Measurements from ENCODE around the gene MICAL3. TPM values are rescaled to one million over a fixed set of nuclear protein-coding genes. Genes with fewer than 3 reads are reported as not detected.

Gene MICAL3
- total and polyA plus RNA-seq, 9 of the 15 experiments (the other 6 are each of a cell fraction or from before 2014, with no cell fraction given) = 0.53 to 32.1 (median 12.3) TPM

DNA sequence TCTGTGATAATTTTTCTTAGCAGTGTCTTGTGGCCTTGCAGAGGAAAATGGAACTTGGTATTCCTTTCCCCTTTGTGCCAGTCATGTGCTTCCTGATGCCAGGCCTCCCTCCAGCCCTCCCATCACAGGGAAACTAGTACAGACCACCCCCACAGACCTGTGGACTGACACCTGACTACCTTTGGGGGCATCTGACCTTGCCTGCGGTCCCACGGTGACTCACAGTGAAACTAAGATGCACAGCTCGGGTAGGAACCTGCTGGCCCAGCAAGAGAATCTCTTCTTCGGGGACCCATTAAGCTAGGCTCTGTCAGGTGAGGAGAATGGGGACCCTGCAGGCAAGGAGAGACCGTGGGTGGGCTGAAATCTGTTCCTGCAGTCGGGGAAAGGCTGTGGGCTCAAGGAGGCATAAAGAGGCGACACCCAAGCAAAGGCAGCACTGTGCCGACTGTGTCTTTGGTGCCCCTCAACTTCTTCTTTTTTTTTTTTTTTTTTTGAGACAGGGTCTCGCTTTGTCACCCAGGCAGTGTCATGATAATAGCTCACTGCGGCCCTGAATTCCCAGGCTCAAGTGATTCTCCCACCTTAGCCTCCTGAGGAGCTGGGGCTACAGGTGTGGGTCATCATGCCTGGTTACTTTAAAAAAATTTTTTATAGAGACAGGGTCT, 32.6 kb upstream of the MICAL3 start:
- Histone ChIP-seq H3K9me3 (replicated peaks; ENCODE audit: control insufficient read depth, insufficient read depth, low read depth, low read length) (no peaks in the 10 kb centered on the region), H4K20me1 (replicated peaks; ENCODE audit: control insufficient read depth, insufficient read depth, low read length) (no peaks in the 10 kb centered on the region), H3K4me2 (ENCODE audit: insufficient read depth, low read length) (no peak overlapping the region), H3K27me3 (ENCODE audit: control insufficient read depth in 2 of 2, insufficient read depth in 2 of 2, low read length in 2 of 2) (peaks cover 13 to 15% of the 10 kb centered on the region in 2 experiments; a peak in 4 of 5 replicates), H3K27ac (ENCODE audit: extremely low read depth, low read depth, low read length) (no peak overlapping the region), H3K36me3 (ENCODE audit: control insufficient read depth, insufficient read depth, low read length) (no peaks in the 10 kb centered on the region), H2AFZ (ENCODE audit: low read depth, low read length) (no peak overlapping the region), H3K4me1 (replicated peaks in 1 of 2; ENCODE audit: control insufficient read depth in 2 of 2, insufficient read depth in 2 of 2, low read length in 2 of 2) (peaks cover 11 to 16% of the 10 kb centered on the region in 2 experiments; a peak in 4 of 5 replicates), H3K79me2 (ENCODE audit: control insufficient read depth, insufficient read depth, low read length) (no peaks in the 10 kb centered on the region), H3K9me1 (ENCODE audit: control insufficient read depth, insufficient read depth, low read length) (no peaks in the 10 kb centered on the region), H3K4me3 (no peak overlapping the region), H3K9ac (ENCODE audit: insufficient read depth in 1 of 2, low read depth in 2 of 2, low read length in 2 of 2) (0 out of 4 replicates have a peak overlapping the region, but pooled peaks of 1 of the 2 experiments have one; percentile 2)
- intact Hi-C loops (cut with micrococcal nuclease) (no loop called here), in situ Hi-C loops (cut with MboI) (no loop called here)
- no peak for DNase-seq (ENCODE audit: extremely low read depth in 1 of 4, low spot score in 3 of 4)
- FAIRE-seq = no peak
- ATAC-seq = no peak
- BruUV-seq (replicated peaks) = no TSS peak
- ChIA-PET POLR2A (interaction anchor here (0.5 to 1.8 kb wide), 5 partner anchors 12 to 1390 kb away, joined by 3 to 11 read pairs (median 3); partner anchors contain the start of gene C22orf39), CTCF (ENCODE audit: low intra/inter-chr PET ratio) (no interaction called here)
- WGBS (ENCODE audit: insufficient coverage, low coverage, missing lambda C conversion rate) = 11% methylated on average over 8 of the region's 10 CpGs
- TF ChIP-seq SMARCB1 (IDR thresholded peaks at IDR 0.05; ENCODE audit: insufficient read length, low read depth) (no peak), ATF7 (IDR thresholded peaks at IDR 0.05) (no peak), NEUROD1 (IDR thresholded peaks at IDR 0.05; ENCODE audit: borderline replicate concordance, low read depth, low read length, partially characterized antibody) (no peak), ZNF263 (CRISPR knock-in tag; IDR thresholded peaks at IDR 0.05; ENCODE audit: borderline replicate concordance) (no peak), U2AF1 (optimal IDR thresholded peaks at IDR 0.05; ENCODE audit: low read depth, low read length) (no peak), PCBP2 (IDR thresholded peaks at IDR 0.05; ENCODE audit: low read depth, low read length, poor library complexity, severe bottlenecking) (no peak), HIVEP1 (CRISPR knock-in tag; IDR thresholded peaks at IDR 0.05) (no peak)

Data from K562 (cell line).